H1 (cell line): Measurements from ENCODE around the gene NINJ2.

Source experiments
- SIN3A ChIP-seq, 2 experiments: IDR thresholded peaks in 1 of 2; conservative IDR thresholded peaks in 1 of 2; 2 replicates each; pipeline ENCODE4 v1.6.1; 2011 to 2012; ENCODE audit warnings: low read length in 2 of 2, improper control_type of control experiment in 1 of 2, low read depth in 1 of 2, mild to moderate bottlenecking in 1 of 2
- YY1 ChIP-seq: IDR thresholded peaks from 2 replicates; pipeline ENCODE4 v1.6.1; 2011; ENCODE audit warnings: low read depth, mild to moderate bottlenecking, low read length

GRCh38 chr12:712172-712863, 49.1 kb upstream of the NINJ2 start:
- TF ChIP-seq SIN3A (conservative IDR thresholded peaks at IDR 0.05 in 1 of 2, IDR thresholded peaks at IDR 0.05 in 1 of 2; ENCODE audit: low read depth in 1 of 2, low read length in 2 of 2) = no peak
- no peak for TF ChIP-seq YY1
